Measurements from ENCODE around the gene SYNE3. TPM values are rescaled to one million over a fixed set of nuclear protein-coding genes. Genes with fewer than 3 reads are reported as not detected.

Gene SYNE3
- total RNA-seq, 1 donor from 2014 or later: 5.3 TPM

DNA sequence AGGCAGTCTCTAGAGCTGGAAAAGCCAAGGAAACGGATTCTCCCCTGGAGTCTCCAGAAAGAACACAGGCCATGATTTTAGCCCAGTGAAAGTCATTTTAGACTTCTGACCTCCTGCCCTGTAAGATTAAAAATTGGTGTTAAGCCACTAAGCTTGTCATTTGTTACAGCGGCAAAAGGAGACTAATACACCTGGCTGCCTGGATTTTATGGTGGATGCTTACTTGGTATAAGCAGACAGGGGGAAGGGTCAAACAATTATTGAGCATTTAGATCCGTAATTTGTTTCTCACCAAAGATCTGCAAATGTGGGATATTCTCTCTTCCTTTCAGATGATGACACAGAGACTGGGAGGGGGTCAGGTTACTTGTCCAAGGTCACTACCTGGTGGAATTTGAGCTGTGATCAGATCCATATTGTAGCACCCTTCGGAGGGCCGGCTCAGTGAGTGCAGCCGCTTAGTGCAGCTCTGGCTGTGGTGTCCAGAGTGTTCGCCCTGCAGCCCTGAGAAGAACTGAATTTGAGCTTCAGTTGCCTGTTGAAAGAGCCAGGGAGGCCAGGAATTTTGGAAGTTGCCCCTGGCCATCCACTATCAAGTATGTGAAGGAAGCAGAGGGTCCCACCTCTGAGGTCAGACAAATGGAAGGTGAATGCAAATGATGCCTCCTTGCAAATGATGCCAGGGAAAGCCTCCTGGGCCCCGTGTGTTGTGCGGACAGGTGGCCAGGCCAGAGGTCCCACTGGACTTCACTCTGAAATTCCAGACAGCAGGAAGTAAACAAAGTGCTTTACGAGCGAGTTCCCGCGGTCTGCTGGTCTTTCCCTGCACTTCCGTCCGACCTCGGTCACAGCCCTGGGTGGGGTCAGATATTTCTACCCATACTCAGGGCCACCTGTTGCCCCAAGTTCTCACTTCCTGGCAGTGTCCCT is 33.5 kb upstream of the SYNE3 start:
- FAIRE-seq (no peak), DNase-seq (ENCODE audit: low read depth) (no peak)
- TF ChIP-seq, protein P1, sequence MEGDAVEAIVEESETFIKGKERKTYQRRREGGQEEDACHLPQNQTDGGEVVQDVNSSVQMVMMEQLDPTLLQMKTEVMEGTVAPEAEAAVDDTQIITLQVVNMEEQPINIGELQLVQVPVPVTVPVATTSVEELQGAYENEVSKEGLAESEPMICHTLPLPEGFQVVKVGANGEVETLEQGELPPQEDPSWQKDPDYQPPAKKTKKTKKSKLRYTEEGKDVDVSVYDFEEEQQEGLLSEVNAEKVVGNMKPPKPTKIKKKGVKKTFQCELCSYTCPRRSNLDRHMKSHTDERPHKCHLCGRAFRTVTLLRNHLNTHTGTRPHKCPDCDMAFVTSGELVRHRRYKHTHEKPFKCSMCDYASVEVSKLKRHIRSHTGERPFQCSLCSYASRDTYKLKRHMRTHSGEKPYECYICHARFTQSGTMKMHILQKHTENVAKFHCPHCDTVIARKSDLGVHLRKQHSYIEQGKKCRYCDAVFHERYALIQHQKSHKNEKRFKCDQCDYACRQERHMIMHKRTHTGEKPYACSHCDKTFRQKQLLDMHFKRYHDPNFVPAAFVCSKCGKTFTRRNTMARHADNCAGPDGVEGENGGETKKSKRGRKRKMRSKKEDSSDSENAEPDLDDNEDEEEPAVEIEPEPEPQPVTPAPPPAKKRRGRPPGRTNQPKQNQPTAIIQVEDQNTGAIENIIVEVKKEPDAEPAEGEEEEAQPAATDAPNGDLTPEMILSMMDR (IDR thresholded peaks at IDR 0.05; ENCODE audit: insufficient read depth, low read length, severe bottlenecking): no peak
- no peak overlapping the region for H3K4me3 ChIP-seq (ENCODE audit: low read depth, low read length)
- H3K27me3 ChIP-seq (ENCODE audit: control insufficient read depth, insufficient read depth, low read length): no peaks in the 10 kb centered on the region
- no peaks in the 10 kb centered on the region for H3K36me3 ChIP-seq (ENCODE audit: control insufficient read depth, insufficient read depth, low read length)

DNA sequence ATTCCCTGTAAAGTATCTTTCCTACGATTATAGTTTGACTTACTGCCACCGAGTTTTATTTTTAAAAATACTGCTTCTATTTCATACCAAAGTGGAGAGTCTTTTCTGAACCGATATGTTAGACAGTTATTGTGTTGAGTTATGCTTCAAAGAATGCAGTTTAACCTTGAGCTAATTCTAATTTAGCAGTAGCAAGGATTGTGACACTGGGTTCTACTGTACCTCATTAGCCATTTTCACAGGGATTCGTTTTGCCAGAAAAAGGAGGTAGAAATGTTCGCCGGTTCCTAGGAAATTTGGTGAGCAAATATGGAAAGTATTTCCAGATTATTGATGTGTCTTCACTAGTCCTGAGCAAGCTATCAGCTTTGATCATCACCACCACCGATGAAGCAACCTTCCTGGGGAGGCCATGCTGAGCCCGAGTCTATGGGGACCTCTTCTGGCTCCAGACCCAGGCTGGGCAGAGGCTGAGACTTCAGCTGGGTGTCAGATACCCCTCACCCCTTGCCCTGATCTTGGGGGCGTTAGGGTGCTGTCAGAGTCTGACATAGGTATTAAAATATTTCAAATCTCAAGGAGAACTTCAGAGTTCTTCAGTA is 32.0 kb upstream of the SYNE3 start:
- Histone ChIP-seq H3K4me3 (ENCODE audit: low read depth, low read length) (no peak overlapping the region), H3K27me3 (ENCODE audit: control insufficient read depth, insufficient read depth, low read length) (no peaks in the 10 kb centered on the region), H3K36me3 (ENCODE audit: control insufficient read depth, insufficient read depth, low read length) (no peaks in the 10 kb centered on the region)
- FAIRE-seq: no peak
- TF ChIP-seq, protein P1 (IDR thresholded peaks at IDR 0.05; ENCODE audit: insufficient read depth, low read length, severe bottlenecking): no peak
- no peak for DNase-seq (ENCODE audit: low read depth)

DNA sequence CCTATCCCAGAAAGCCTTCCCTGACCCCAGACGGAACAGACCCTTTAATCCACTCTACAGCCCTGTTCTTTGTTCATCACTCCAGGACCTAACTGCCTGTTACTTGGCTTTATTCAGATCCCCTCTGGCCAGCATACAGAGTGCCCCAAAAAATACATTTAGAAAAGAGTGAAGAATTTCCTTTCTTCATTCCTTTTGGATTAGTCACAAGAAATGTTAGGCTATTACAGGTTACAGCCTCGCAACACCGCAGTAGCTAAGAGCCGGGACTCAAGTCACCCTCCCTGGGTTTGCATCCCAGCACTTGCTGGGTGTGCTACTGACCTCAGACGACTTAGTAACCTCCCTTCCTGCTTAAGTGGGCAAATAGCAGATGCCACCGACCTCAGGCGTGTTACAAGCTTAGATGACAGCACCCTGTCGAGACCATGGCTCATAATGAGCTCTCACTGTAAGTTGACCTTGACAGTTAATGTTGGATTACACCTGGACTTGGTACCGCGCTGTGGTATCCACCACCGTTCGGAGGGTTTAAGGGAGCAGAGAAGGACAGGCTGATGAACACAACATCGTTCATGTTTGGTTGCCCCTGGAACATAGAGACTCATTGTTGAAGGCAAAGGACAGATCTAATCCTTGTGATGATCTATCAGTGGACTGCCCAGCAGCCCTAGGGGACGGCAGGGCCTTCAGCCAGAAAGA is 31.3 kb upstream of the SYNE3 start:
- peak; percentile 56 for DNase-seq (ENCODE audit: low read depth)
- TF ChIP-seq, protein P1 (IDR thresholded peaks at IDR 0.05; ENCODE audit: insufficient read depth, low read length, severe bottlenecking): no peak
- no peak overlapping the region for H3K4me3 ChIP-seq (ENCODE audit: low read depth, low read length)
- H3K27me3 ChIP-seq (ENCODE audit: control insufficient read depth, insufficient read depth, low read length): no peaks in the 10 kb centered on the region
- peaks cover 1% of the 10 kb centered on the region for H3K36me3 ChIP-seq (ENCODE audit: control insufficient read depth, insufficient read depth, low read length)
- no peak for FAIRE-seq

DNA sequence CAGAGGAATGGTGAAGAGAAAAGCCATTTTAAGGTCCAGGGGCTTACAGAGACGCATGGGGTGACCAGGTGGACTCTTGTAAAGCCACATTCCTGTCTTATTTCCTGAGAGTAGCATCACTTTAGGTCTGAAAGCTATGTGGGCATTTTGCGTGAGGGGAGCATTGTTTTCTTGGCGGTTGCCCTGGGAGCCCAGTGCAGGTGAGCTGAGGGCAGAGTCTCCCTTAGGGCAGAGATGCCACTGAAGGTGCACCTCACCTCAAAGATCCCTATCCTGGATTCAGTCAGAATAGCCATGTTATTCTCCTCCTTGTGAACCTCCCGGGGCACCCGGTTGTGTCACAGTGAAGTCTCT is 30.8 kb upstream of the SYNE3 start:
- H3K27me3 ChIP-seq (ENCODE audit: control insufficient read depth, insufficient read depth, low read length): no peaks in the 10 kb centered on the region
- DNase-seq (ENCODE audit: low read depth) (no peak), FAIRE-seq (no peak)
- H3K36me3 ChIP-seq (ENCODE audit: control insufficient read depth, insufficient read depth, low read length): peaks cover 1% of the 10 kb centered on the region
- H3K4me3 ChIP-seq (ENCODE audit: low read depth, low read length): no peak overlapping the region
- TF ChIP-seq, protein P1 (IDR thresholded peaks at IDR 0.05; ENCODE audit: insufficient read depth, low read length, severe bottlenecking): no peak

DNA sequence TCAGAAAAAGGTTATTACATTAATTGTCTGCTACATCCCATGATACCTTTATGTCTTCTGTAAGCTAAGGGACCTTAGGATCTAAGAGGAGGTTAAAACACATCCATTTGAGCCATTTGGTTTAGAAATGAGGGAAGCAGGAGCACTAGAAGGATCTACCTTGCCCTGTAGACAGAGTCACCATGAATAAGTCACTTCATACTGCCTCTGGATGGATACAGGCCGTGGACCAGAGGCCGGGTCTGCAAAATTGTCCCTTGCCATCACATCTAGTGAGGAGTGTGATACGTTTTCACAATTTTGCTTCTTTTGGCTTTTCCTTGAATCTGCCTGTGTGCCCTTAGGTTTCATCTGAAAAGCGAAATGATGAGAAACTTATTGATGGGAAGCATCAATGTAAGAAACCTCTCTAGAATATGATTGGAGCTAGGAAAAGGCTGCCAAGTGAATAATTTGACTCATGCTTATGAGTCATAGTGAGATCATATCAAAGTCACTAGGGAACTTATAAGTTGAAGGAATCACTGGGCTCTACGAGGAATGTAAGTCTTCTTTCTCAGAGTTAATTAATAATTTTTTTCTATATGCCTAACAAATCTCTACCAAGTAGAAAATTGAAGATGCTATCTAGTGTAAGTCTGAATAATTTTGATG is 29.2 kb upstream of the SYNE3 start:
- FAIRE-seq: no peak
- H3K4me3 ChIP-seq (ENCODE audit: low read depth, low read length): no peak overlapping the region

More for the DNA sequence above, 29.2 kb upstream of the SYNE3 start:
- peak; percentile 95 for DNase-seq (ENCODE audit: low read depth)
- TF ChIP-seq, protein P1 (IDR thresholded peaks at IDR 0.05; ENCODE audit: insufficient read depth, low read length, severe bottlenecking): no peak
- H3K36me3 ChIP-seq (ENCODE audit: control insufficient read depth, insufficient read depth, low read length): peaks cover 1% of the 10 kb centered on the region
- no peaks in the 10 kb centered on the region for H3K27me3 ChIP-seq (ENCODE audit: control insufficient read depth, insufficient read depth, low read length)

All from bronchial epithelial cell (primary cell).